ENCODE data around the gene CPT1A.

CPT1A gene

DNA sequence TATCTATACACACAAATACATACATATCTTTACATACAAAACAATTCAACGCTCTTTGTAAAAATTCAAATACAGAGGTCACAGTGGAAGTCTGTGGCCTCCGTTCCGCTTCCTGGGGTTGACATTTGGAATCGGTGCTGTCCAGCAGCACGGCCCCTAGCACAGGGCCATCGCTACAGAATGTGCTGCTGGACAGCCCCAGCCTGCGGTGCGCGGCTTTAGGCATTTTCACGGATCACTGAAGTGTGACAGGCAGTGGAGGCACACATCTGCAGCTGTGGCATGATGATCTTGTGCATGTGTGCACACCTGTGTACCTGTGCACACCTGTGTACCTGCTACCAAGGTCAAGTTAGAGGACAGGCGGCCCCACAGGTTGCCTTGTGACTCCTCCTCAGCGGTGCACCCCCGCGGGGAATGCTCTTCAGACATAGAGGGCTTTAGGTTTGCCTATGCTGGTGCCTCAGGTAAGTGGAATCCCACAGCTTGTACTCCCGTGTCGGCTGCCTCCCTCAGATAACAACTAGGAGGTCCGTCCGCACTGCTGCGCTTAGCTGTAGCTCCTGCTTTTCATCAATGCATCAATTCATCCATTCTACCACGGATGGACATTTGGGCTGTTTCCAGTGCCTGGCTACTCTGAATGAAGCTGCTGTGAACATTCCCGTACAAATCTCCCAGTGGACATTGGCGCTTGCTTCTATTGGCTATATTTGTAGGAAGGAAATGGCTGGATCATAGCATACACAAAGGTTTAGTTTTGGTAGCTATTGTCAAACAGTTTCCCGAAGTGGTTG lies 127.5 kb downstream of the CPT1A start:
- no peak for DNase-seq (ENCODE audit: low read depth in 1 of 2, low spot score in 1 of 2)

DNA sequence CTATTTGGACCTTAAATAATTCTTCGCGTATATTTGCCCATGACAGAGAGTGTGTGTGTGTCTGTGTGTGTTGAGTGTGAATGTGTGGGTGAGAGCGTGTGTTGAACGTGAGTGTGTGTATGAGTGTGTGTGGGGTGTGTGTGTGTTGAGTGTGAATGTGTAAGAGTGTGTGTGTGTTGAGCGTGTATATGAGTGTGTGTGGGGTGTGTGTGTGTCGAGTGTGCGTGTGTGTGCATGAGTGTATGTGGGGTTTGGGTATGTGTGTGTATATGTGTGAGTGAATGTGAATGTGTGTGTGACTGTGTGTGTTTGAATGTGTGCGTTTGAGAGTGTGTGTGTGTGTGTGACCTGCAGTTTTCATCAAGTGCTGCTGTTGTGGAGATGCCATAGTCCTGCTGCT lies 130.6 kb downstream of the CPT1A start:
- DNase-seq (ENCODE audit: low read depth in 1 of 2, low spot score in 1 of 2) = no peak

DNA sequence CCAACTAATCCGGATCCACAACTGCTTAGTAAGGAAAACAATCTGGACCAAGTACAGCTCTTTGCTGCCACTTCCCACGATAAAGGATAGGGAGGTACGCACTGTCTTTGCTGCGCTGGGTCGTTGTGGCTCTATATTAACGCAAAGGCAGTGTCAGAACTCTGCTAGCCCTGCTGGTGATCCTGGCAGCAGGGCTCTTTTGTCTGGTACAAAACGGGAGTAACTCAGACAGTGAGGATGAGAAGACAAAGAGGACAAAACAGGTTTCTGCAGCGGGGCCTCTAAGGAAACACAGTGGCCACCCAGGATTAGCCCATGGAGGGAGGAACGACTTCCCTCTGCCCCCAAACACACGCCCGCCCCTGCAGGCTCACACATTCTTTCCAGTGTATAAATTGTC lies 131.3 kb downstream of the CPT1A start:
- no peak for DNase-seq (ENCODE audit: low read depth in 1 of 2, low spot score in 1 of 2)

DNA sequence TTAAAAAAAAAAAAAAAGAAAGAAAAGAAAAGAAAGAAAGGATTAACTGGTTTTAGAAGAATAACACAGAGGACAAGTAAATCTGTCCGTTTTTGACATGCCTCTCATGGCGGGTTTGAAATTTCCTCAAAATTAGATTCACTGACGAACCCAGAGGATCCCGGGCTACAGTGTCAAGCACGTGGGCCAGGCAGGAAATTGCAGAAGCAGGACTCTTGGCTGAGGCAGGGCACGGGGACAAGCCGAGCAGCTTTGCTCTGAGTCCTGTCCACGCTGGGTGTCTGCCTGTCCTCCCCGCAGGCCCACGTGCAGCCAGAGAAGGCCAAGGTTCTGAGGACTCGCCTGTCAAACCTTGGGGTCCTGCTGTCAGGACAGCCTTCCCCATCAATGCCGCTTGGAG lies 132.7 kb downstream of the CPT1A start:
- DNase-seq (ENCODE audit: low read depth in 1 of 2, low spot score in 1 of 2) = no peak

DNA sequence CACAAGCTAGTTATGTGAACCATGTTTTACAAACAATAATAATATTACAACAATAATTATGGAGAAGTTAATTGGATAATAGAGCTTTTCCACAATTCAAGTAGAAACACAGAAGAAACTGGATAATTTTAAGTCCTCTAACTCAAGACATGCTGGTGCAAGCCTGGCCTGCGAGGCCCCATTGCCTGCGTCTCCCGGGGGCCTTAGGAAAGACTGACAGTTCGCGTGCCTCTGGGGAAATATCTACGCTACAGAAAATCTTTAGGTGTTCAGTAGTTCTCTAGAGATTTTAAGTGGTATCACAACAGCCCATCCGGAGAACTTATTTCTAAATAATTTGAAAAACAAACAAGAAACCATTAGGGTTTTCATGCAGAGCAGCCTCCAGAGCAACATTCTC lies 134.2 kb downstream of the CPT1A start:
- no peak for DNase-seq (ENCODE audit: low read depth in 1 of 2, low spot score in 1 of 2)

DNA sequence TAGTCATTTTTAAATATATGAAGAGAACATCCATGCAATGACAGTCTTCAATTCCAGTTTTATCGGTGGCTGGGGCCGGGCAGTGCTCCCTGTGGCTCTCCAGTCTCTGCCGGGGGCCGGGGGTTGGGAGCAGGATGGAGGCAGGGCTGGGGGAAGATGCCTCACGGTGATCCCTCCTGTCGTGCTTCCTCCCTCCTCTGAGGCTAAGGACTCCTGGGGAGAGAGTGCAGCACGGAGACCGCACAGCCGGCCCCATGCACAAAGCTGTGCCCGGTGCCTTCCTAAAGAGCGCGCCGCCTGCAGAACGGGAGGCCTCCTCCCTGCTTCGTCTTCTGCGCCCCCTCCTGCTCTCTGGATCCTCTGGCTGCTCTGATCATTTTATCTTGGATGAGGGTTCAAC lies 136.8 kb downstream of the CPT1A start:
- no peak for DNase-seq (ENCODE audit: low read depth in 1 of 2, low spot score in 1 of 2)

Measured in activated T-helper 1 cell treated with anti-CD3 and anti-CD28 coated beads, Interleukin-2, amount 50 U/mL, for 16 hours (primary cell).